Renal pelvis (tissue), 4 donors: Measurements from ENCODE around the gene SFMBT1. TPM values are rescaled to one million over a fixed set of nuclear protein-coding genes. Genes with fewer than 3 reads are reported as not detected.
"Not testable (repeated sequence)": the region's sequence is repeated elsewhere in the genome, so short reads cannot be mapped to it uniquely, and the experiment has no call there.

ENCODE experiments used
- DNase-seq: peaks from one replicate; pipeline ENCODE4 v3.0.0-alpha.2; 2013
- polyA plus RNA-seq, 3 donors: library from polyadenylated mRNA; unstranded; fragments of 120-200 nt; gene quantifications; one replicate each; pipeline ENCODE4 v1.2.1, GENCODE V29; 2013; ENCODE audit not compliant: insufficient read length in 3 of 3

SFMBT1 gene
- polyA plus RNA-seq, 3 donors, result 9.9 to 11.7 (median 10.8) TPM

DNA sequence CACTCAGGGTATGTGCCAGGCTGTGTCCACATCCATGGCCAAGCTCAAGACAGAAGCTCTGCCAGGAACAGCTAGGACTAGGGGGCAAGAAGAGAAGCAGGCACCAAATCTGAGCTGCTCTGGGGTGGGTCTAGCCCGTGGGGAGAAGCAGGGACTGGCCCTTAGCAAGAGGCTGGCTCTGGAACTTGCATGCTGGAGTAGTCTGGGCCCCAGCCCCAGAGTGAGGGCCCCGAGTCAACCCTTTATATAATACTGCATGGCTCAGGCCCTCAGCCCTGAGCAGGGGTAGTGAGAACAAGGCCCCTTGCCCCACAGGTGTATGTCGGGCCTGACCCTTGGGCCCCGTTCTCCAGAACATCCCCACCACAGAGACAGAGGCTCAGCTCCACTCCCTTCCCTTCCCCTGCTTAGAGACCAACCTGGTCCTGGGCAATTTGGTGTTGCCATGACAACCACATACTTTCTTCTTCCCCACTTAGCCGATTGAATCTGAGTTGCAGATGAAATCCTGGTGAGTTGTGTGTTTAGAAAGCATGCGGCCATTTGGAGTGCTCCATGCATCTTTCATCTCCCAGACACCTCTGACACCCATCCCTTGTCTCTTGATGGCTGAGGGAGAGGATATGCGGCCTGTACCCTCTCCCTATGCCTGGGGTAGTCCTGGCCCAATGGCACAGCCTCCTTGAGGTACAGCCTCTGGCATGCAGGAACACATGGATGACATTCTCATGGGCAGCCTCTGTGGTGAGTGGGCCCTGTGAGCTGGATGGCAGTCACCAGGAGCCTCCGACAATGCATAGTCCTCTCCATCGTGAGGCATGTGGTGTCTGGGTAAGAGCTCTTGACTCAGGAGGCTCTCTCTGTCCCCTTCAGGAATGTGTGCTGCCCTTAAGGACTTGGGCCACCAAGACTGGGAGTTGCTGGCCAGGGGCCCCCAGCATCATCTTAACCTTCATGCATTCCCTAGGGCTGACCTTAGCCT is 29.2 kb upstream of the SFMBT1 start:
- no peak for DNase-seq

DNA sequence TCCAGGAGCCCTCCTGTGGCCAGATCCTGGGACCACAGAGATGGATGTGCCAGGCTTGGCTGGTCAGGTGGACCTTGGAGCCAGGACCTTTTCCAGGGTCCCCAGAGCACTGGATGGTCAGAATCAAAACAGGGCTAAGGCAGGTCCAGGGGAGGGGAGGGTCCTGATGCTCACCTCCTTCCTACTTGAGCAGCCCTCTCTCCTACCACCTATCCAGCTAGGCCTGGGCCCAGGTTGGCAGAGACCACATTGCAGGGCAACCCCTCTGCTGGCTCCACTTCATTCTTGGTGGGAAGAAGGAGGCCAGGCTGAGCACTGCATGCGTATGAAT is 28.5 kb upstream of the SFMBT1 start:
- no peak for DNase-seq

DNA sequence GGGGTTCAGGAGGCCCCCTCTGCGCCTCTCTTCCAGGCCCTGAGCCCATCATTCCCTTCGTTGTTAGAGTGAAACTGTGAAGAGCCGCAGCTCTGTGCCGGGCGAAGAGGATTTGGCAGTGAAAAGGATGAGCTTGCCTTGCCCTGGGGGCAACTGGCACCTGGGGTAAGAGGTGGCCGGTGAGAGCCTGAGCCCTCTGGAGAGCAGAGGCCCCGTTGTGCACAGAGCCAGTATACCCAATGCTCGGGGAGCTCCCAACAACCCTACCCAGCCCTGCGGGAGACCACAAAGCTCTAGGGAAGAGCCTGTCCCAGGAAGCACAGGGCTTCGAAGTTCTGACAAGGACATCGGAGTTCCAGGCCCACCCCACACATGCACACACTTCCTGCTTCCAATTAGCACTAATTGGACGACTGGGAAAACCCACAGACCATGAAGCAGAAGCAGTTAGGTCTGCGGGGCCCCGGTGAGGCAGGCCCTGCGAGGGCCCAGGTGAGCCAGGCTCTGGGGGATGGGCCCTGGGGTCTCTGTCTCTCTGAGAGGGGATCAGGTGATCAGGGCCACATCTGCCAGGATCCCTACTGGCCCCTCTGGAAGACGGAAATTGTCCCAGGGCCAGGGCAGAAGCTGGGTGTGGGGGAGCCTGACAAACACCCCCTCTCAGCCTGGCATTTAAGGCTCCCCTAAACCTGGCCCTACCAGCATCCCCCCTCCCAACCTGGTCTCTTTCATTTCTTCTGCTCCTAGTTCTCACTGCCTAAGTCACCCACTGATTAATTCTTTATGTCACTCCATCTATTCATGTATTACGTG is 27.9 kb upstream of the SFMBT1 start:
- DNase-seq, result no peak

DNA sequence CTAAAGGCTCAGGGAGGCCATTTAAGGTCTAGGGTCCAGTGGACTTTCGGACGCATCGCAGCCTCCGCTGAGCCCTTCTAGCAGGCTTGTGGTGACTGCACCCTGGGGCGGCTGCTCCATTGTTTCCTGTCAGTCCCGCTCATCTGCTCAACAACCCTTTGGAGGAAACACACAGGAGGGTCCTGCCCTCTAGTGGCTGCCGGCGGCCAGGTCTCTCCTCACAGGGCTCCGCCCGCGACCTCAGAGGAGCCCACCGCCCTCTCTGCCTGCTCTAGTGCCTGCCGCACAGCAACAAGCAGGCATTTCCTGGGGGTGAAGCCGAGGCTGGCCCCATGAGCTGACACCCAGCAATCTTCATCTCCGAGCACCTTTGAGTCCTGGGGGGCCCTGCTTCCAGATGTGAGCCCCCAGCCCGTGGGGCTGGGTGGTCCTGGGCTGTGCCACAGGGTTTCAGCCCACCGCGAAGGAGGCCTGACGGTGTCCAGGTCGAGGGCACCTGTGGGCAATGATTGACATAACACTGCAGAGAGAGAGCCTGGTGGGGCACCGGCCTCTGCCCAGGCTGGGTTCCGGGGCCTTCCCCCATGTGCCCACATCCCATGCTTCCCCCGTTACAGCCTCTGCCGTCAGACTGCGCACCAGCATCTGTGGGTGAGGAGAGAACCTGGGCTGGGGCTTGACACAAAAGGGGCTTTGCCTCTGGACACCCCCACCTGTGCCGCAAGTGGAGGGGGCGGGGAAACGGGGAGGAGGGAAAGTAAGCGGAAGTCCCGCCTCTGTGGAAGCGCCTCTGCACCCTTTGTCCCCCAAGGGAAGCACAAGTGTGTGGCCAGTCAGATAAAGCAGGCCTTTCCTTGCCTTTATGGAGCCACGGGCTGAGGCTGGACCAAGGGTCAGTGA is 27.0 kb upstream of the SFMBT1 start:
- peak; percentile 75 for DNase-seq

DNA sequence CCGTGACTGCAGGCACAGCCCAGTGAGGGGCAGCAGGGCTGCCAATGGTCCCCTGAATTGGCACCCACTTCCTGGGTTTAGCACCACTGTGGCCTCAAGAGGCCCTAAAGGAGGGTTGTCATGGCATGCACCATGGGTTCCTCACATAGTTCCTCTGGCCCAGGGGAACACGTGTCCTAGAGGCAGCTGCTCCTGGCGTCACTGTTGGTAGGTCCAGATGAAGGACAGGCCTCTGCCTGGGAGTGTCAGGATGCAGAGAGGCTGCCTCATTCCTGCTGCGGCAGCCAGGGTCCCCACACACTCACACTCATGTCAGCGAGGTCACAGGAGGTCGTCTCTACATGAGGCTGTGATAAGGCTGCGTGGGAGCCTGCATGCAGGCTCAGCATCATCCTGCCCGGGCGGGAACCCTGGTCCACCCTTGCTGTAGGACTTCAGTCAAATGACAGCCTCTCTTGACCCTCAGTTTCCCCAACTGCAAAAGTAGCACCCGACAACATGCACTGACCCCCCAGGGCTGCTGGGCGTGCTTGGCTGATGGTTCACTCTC is 26.1 kb upstream of the SFMBT1 start:
- DNase-seq, result no peak

DNA sequence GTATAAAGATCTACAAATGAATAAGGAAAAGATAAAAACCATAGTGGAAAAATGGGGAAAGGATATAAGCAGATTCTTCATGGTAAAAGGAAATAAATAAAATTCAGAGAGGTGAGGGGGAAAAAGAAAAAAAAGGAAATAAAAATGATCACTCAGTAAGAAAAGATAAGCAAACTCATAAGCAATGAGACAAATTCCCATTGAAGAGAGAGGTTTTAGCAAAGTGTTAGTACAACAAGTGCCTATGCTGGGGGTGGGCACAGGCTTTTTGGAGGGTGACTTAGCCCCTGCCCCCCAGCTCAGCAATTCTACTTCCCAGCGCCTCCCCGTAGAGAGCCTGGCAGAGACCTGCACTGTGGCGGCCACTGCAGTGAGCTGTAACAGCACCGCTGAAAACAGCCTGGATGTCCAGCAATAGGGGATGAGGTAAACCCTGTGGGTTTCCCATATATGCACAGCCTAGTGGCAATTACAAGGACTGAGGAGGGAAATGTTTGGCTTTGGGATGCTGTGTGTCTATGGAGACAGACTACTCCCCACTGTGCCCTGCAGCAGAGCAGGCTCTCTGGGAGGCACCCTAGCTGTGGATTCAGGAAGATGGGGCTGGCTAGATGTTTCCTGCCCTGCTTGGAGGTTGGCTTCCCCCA is 23.7 kb upstream of the SFMBT1 start:
- DNase-seq, result no peak

DNA sequence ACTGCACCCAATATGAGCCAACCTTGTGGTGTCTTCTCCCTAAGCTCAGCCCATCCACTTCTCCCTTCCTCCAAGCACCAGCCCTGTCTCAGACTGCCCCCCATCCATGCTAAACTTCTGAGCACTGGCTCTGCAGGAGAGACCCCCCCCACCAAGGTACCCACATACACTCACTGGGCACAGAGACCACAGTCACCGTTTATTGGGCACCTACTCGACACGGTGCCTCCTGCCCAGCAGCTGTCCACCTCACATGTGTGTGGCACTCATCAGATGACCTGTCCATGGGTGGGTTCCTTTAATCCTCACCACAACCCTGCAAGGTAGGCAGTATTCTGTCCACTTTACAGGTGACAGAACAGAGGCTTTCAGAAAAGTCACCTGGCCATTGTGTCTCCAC is 22.3 kb upstream of the SFMBT1 start:
- DNase-seq, result no peak

DNA sequence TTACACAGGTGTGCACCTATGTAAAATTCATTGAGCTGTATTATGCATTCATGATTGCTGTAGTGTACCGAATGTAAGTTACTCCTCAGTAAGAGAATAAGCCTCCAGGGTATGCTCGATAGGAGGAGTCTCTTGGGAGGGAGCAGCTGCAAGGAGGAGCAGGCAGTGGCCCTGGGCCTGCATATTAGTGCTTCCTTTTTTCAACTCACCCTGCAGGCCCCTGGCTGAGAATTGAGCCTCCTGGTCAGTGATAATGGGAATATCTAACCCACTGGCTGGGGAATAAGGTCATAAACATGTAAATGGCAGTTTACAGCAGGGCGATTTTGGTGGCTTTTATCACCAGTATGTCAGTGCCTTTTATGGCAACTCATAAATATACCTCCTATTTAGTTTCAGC is 21.7 kb upstream of the SFMBT1 start:
- no peak for DNase-seq

DNA sequence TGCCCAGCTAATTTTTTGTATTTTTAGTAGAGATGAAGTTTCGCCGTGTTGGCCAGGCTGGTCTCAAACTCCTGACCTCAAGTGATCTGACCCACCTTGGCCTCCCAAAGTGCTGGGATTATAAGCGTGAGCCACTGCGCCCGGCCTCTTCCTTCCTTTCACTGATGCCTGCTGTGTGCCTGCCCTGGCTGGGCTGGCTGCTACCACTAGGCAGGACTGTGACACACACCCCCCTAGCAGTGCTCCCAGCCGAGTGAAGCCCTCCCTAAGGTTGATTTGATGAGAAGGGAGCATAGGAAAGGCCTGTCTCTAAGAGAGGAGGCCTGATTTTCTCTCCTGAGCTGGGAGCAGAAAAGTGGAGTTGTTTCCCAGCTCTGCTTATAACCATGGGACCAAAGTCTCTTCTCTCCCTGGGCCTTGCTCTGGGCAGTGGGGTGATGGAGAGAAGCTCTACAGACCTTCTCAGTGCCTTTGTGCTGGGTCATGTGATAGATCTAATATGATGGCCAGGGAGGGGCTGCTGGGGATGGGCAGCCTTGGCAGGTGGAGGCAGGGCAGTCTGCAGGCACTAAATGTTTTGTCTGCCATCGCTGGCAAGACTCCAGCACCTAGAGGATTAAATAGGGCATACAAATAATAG is 20.1 kb upstream of the SFMBT1 start:
- DNase-seq, result no peak

DNA sequence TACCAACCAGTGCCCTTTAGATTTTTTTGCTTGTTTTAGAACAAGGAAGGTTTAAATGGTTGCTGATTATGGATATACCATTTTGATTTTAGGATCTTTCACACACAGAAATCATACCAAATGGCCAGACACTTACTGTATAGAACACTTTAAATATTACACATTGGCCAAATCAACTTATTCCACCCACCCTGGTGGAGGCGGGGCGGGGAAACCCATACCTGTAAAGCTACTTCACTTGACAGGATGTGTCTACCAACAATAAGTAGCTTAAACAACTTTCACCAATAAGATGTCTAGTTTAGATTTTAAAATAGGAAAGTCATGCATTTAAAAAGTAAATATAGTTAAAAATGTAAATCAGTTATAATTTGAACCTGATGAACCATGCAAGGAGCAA is 17.0 kb upstream of the SFMBT1 start:
- DNase-seq, result no peak

DNA sequence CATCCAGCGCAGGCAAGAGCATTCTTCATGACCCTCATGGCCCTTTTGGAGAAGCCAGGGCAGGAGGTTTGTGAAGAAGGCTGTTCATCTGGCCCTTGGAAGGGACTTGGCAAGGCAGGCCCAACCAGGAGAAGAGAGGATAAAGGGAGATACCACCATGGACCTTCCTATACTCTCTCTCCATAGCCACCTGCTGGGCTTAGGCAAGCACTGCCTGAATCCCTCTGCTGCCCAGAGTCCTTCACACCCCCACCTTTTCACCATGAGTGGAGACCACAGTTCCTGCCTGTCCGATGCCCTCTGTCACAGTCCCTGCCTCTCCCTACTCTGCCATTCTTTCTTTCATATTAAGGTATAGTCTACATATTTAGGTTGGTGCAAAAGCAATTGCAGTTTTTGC is 10.6 kb upstream of the SFMBT1 start:
- DNase-seq, result no peak

DNA sequence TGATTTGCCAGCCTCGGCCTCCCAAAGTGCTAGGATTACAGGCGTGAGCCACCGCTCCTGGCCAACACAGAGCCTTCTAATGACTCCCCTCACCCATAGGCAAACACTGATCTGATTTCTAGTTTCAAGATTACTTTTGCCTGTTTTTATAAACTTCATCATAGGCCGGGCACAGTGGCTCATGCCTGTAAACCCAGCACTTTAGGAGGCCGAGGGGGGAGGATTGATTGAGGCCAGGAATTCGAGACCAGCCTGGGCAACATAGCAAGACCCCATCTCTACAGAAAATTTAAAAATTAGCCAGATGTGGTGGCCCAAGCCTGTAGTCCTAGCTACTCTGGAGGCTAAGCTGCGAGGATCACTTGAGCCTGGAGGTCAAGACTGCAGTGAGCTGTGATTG is 8.4 kb upstream of the SFMBT1 start:
- DNase-seq, result not testable (repeated sequence)

DNA sequence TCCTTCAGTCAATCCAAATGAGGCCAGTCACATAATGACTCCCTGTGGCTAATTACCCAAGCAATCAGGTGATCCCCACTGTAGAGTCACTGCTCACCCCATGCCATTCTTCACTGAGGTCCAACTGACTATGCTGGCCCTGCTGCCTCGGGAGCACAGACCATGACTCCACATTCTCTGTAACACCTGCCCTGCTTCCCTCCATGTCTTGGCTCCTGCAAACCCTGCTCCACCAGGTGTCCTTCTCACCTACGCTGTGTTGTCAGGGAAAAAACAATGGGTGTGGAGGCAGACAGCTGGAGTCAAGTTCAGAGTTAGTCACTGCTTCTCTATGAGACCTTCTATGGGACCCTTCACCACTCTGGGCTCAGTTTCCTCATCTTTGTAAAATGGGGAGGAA is 6.1 kb upstream of the SFMBT1 start:
- no peak for DNase-seq

DNA sequence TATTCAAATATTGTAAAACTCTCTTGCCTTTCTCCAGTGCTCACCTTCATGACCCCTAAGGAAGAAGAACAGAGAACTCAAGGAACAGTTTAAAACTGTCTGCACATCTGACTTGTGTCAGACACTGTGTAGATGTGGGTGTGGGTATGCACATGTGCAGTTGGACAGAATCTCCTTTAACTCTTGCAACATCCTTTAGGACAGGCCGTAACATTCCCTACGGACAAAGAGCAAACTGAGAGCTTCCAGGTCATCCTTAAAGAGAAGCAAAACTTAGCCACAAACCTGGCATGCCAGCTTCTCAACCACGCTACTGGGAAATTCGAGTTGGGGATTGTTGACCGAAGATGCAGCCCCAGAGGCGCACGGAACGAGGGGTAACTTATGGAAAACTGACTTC is 4.1 kb upstream of the SFMBT1 start:
- DNase-seq, result no peak

DNA sequence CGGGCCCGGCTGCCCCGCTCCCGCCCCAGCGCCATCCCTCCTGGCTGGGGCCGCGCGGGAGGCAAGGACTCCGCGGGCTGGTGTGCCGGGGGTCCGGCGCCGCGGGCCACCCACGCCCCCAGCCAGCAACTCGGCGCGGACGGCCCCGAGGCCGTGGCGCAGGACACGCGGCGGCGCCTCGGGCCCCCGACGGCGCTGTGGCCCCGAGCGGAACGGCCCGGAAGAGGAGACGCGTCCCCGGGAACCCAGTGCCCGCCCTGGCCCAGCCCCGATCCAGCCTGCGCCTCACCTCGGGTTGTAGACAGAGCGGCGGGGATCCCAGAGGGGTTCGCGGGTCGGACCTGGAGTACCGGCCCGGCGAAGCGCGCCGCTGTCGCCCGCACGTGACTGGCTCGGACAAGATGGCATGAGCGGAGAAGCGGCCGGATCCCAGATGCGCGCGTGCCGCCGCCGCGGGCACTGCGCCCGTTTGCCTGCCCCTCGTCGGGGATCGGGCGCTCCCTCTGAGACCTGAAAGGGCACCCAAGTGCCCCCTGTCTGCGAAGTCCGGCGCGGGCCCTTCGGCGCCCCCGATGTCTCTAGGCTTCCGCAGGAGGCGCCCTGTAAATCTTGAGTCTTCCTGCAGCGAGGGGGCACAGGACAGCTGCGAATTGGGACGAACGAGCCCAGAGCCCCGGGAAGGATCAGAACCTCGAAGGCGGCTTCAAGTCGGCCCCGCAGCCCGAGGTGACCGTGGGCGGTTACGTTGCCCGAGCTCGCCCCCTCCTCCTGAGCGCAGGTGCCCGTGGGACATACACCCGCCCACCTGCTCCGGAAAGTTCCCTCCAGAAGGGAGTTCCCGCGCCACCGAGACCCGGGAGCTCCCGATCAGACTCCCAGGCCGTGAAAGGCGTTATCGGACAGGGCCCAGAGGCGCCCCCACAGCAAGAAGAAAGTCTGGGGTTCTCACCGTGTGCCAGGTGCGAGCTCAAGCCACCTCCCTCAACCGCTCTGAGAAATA is 598 bp upstream of the SFMBT1 start:
- no peak for DNase-seq

DNA sequence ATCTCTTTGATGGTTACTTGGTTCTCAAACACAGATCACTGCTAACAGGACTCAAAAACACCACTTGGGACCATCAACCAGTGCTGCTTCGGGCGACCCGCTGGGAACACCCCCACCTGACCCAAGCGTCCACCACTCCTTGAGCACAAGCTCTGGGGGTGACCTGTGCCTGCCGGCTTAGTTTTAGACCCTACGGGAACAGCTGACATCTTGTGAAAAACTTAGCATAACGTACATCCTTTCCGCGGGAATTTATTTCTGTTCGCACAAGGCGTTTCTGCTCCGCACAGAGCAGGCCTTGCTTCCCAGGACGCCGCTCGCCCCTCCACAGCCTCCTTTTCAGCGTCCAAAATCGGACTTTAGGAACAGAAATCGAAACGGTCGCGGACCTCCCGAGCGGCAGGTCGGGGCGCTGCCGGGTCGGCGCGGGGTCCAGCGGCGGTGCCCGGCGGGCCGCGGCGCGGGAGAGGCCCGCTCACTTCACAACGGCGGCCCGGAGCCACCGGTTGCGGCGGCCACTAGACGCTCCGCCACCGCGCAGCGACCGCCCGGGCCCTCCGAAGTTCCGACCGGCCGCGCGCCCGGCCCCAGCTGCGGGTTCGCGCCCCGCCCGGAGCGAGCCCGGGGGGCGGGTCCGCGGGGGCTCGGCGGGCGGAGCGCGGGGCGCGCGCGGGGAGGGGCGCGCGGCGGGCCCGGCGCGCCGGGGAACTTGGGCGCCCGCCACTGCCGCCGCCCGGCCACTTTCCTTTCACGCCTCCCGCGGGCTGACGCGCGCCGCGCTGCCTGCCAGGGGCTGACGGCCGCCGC is 959 bp downstream of the SFMBT1 start:
- DNase-seq, result peak; percentile 44

DNA sequence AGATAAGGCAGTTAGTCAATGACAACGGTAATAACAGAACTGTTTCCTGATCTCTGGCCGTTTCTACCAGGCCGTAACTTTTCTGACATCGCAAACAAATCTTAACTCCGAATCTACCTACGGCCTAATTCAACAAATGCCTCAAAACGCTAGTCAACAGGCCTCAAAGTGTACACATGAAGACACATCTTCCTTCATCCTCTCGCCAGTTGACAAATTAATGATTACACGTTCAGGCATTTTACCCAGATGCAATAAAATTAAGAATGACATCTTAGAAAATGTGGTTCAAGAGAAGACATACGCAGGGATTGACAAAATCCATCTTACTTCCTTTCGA is 1.5 kb downstream of the SFMBT1 start:
- DNase-seq, result no peak

DNA sequence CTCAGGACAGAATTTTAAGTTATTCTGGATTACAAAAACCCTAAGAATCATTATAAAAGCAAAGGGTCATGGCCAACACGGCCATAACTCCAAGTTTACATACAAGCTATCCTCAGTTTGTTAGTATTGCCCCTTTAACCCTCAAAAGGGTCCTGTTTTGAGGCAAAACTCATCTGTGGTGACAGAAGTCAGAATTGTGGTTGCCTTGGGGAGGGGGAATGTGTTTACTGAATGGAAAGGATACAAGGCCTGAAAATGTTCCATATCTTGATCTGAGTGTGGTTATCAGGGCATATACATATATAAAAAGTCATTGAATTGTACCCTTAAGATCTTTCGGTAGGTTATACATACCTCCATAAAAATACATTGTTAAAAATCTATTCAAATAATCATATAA is 2.1 kb downstream of the SFMBT1 start:
- DNase-seq, result no peak

DNA sequence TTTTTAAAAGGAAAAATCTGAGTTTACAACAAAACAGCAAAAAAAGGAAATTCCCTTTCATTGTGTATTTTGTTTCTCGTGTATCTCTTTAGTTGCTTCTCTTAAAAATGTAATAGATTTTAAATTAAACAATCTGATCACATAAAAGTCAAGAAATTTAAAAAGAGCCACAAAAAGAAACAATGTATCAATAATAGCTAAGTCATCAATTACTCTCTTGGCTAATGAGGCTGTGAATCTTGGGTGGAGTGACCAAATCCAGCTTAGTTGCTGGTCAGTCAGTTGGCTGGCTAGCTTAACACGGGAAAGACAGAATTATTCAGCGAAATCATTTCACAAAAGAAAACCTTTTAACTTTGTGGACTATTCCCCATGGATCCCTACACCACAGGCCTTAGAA is 3.2 kb downstream of the SFMBT1 start:
- no peak for DNase-seq
